ENCODE measurements around the gene SEMA3F. TPM values are rescaled to one million over a fixed set of nuclear protein-coding genes. Genes with fewer than 3 reads are reported as not detected.

The SEMA3F gene
- total RNA-seq, 2 donors from 2014 or later = 44.8 to 63.2 TPM

DNA sequence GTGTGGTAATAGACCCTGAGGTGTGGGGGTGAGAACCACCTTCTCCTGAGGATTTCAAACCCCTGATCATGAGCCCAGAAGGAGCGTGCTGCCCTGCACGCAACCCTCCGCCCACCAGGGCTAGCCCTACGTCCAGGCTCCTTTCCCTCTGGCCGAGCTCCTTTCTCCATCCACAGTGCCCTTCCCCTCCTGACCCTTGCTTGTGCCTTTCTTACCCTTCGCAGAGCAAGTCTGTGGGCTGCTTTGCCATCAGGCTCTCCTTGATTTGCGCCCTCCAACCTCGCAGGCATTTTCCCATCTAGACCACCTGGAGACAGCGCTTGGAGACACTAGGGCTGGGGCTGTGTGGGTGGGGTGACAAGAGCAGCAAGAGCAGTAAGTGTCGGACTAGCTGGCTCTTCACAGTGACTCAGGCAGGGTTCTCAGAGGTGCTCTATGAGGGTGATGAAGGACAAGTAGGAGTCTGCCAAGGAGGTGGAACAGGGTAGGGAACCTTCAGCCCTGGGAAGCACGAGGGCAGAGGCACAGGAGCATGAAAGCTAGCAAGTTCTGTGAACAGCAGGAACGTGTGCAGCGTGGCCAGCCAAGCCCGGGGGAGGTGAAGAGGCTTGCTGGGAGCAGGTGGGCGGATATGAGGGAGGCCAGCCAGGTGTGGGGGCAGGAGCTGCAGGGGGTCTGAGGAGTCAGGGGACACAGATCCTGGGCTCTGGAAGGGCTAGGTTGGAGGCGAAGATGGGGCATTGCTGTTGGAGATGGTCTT is 47.4 kb downstream of the SEMA3F start:
- no peaks in the 10 kb centered on the region for H3K36me3 Mint-ChIP-seq (ENCODE audit: low read depth)
- no peaks in the 10 kb centered on the region for H3K9me3 Mint-ChIP-seq
- H3K27ac ChIP-seq (ENCODE audit: low read depth, low read length) = no peak overlapping the region
- DNase-seq = no peak
- peak overlapping the region; percentile 4 for H3K27ac Mint-ChIP-seq
- H3K36me3 ChIP-seq (ENCODE audit: control insufficient read depth, insufficient read depth, low read length) = no peaks in the 10 kb centered on the region
- TF ChIP-seq, protein P1, sequence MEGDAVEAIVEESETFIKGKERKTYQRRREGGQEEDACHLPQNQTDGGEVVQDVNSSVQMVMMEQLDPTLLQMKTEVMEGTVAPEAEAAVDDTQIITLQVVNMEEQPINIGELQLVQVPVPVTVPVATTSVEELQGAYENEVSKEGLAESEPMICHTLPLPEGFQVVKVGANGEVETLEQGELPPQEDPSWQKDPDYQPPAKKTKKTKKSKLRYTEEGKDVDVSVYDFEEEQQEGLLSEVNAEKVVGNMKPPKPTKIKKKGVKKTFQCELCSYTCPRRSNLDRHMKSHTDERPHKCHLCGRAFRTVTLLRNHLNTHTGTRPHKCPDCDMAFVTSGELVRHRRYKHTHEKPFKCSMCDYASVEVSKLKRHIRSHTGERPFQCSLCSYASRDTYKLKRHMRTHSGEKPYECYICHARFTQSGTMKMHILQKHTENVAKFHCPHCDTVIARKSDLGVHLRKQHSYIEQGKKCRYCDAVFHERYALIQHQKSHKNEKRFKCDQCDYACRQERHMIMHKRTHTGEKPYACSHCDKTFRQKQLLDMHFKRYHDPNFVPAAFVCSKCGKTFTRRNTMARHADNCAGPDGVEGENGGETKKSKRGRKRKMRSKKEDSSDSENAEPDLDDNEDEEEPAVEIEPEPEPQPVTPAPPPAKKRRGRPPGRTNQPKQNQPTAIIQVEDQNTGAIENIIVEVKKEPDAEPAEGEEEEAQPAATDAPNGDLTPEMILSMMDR (conservative IDR thresholded peaks at IDR 0.05) = no peak
- H3K9me3 ChIP-seq (ENCODE audit: control insufficient read depth, low read length) = no peaks in the 10 kb centered on the region
- WGBS, 2 experiments (ENCODE audit: insufficient coverage in 1 of 2, insufficient read length in 1 of 2) = 90 to 94% methylated on average over 10 to 16 of the region's 16 CpGs
- no peak overlapping the region for H3K4me3 ChIP-seq (ENCODE audit: low read length)
- H3K4me1 ChIP-seq (ENCODE audit: control insufficient read depth, insufficient read depth, low read length) = peaks cover 3% of the 10 kb centered on the region
- peaks cover 61% of the 10 kb centered on the region for H3K27me3 Mint-ChIP-seq (ENCODE audit: insufficient read depth)
- no peak overlapping the region for H3K9ac ChIP-seq (ENCODE audit: extremely low read depth, low read length, poor library complexity, severe bottlenecking)
- peaks cover 41% of the 10 kb centered on the region for H3K27me3 ChIP-seq (ENCODE audit: control insufficient read depth, insufficient read depth, low read length, poor library complexity, severe bottlenecking)
- H3K4me1 Mint-ChIP-seq = peaks cover 9% of the 10 kb centered on the region
- no peak overlapping the region for H3K4me3 Mint-ChIP-seq

DNA sequence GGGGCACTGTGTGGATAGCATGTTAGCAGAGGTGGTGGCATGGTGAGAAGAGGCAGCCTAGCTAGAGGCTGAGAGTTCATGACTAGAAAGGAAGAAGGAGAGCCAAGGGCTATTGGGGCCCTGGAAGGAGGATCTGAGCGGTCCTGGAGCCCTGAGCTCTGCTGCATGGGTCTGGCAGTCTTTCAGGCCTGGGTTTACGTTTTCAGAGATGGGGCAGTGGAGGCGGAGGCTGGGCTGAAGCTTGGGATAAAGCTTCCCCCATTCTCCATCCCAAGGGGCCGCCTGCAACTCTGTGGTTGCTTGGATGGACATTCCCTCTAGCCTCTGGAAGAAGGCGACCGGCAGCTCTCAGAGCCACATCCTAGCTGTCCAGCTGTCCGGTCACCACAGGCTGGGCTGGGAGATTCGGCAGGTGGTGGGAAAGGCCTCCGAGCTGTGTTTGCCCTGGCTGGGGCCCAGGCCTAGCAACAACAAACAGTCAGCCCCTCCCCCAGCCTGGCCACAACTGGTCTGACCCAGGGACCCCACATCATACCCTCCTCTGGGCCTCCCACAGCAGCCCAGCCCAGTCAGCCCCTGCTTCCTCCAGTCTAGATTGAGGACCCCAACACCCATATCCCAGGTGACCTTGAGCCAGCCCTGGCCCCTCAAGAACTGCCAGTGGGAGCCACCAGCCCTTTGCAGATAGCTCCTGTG is 48.1 kb downstream of the SEMA3F start:
- H3K4me3 Mint-ChIP-seq = no peak overlapping the region
- 90 to 93% methylated on average over 4 to 9 of the region's 9 CpGs for WGBS, 2 experiments (ENCODE audit: insufficient coverage in 1 of 2, insufficient read length in 1 of 2)
- peaks cover 41% of the 10 kb centered on the region for H3K27me3 ChIP-seq (ENCODE audit: control insufficient read depth, insufficient read depth, low read length, poor library complexity, severe bottlenecking)
- H3K36me3 ChIP-seq (ENCODE audit: control insufficient read depth, insufficient read depth, low read length) = no peaks in the 10 kb centered on the region
- no peak overlapping the region for H3K4me3 ChIP-seq (ENCODE audit: low read length)
- peaks cover 9% of the 10 kb centered on the region for H3K4me1 Mint-ChIP-seq
- H3K36me3 Mint-ChIP-seq (ENCODE audit: low read depth) = no peaks in the 10 kb centered on the region
- H3K27ac ChIP-seq (ENCODE audit: low read depth, low read length) = no peak overlapping the region
- H3K9me3 ChIP-seq (ENCODE audit: control insufficient read depth, low read length) = no peaks in the 10 kb centered on the region
- no peak overlapping the region for H3K27ac Mint-ChIP-seq
- H3K9ac ChIP-seq (ENCODE audit: extremely low read depth, low read length, poor library complexity, severe bottlenecking) = no peak overlapping the region
- H3K9me3 Mint-ChIP-seq = no peaks in the 10 kb centered on the region
- peaks cover 3% of the 10 kb centered on the region for H3K4me1 ChIP-seq (ENCODE audit: control insufficient read depth, insufficient read depth, low read length)
- TF ChIP-seq, protein P1 (conservative IDR thresholded peaks at IDR 0.05) = no peak
- DNase-seq = no peak
- peaks cover 63% of the 10 kb centered on the region for H3K27me3 Mint-ChIP-seq (ENCODE audit: insufficient read depth)

DNA sequence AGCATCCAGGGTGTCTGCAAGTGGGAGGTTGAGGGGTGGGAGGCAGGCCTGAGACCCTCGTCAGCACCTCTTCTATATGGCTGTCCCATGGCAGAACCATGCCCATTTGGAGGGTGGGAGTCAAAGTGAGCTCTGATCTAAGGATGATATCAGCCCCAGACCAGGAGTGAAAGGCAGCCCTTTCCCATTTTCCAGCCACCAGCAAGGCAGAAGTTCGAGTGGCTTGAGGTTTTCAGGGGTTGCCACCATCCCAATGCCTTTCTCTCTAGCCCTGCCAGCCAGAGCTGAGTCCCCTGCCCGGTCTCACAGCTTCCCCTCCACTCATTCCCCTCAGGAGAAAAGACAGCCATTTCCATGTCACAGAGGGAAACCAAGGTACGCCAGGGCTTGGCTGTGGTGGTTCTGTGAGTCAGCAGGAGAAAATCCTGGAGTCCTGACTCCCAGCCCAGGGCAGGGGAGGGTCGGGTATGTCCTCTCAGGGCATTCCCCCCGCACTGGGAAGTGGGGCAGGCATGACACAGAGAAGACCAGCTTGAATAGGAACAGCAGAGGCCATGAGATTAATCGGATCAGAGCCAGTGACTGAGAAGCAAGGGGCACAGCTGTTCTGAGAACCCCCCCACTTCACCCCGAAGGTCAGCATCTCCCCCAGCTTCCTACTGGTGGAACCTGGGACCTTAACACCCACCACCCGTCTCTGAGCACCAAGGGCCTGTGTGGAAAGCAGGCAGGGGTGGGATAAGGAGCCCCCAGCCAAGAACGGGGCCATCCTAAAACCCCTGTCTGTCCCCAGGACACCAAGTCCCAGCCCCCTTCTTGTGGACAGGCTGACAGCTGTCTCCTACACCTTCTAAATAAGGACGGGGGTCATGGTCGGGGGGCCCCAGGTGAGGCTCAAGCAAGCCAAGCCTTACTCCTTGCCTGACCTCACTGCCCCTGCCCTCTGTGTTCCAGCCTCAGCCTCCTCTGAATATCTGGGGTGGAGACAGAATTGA is 49.0 kb downstream of the SEMA3F start:
- no peaks in the 10 kb centered on the region for H3K36me3 ChIP-seq (ENCODE audit: control insufficient read depth, insufficient read depth, low read length)
- H3K27me3 ChIP-seq (ENCODE audit: control insufficient read depth, insufficient read depth, low read length, poor library complexity, severe bottlenecking) = peaks cover 41% of the 10 kb centered on the region
- no peak overlapping the region for H3K27ac ChIP-seq (ENCODE audit: low read depth, low read length)
- Mint-ChIP-seq H3K4me3 (no peak overlapping the region), H3K27me3 (ENCODE audit: insufficient read depth) (peaks cover 63% of the 10 kb centered on the region), H3K9me3 (no peaks in the 10 kb centered on the region), H3K27ac (no peak overlapping the region), H3K36me3 (ENCODE audit: low read depth) (no peaks in the 10 kb centered on the region), H3K4me1 (peaks cover 9% of the 10 kb centered on the region)
- H3K4me3 ChIP-seq (ENCODE audit: low read length) = no peak overlapping the region
- H3K9ac ChIP-seq (ENCODE audit: extremely low read depth, low read length, poor library complexity, severe bottlenecking) = no peak overlapping the region
- 80 to 87% methylated on average over 5 to 12 of the region's 12 CpGs for WGBS, 2 experiments (ENCODE audit: insufficient coverage in 1 of 2, insufficient read length in 1 of 2)
- TF ChIP-seq, protein P1 (conservative IDR thresholded peaks at IDR 0.05) = no peak
- H3K9me3 ChIP-seq (ENCODE audit: control insufficient read depth, low read length) = no peaks in the 10 kb centered on the region
- peaks cover 3% of the 10 kb centered on the region for H3K4me1 ChIP-seq (ENCODE audit: control insufficient read depth, insufficient read depth, low read length)
- DNase-seq = no peak
